GM18498 (cell line): ENCODE data around the gene NODAL.

Experiments used
- ATAC-seq: cut with Tn5 transposase; IDR thresholded peaks from one replicate; pipeline ENCODE4 v1.9.1; 2021; ENCODE audit warnings: mild to moderate bottlenecking, moderate library complexity; ENCODE audit not compliant: unreplicated experiment

NODAL gene

DNA sequence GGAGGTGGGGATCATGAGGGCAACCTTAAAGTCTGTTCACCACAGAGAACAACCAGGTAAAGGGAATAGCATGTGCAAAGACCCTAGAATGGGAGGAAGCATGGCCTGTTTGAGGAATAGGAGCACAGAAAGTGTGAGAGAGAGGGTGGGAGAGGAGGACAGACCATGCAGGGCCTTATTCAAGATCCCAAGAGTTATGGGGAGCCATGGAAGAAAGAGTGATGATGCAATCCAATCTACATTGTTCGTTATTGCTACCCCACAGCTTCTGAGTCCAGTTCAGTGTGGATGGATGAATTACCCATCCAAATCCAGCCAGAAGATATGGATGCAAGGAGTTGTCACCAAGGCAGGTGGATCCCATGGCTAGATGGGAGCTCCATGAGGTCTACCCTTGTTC is 45.3 kb downstream of the NODAL start:
- no peak for ATAC-seq

DNA sequence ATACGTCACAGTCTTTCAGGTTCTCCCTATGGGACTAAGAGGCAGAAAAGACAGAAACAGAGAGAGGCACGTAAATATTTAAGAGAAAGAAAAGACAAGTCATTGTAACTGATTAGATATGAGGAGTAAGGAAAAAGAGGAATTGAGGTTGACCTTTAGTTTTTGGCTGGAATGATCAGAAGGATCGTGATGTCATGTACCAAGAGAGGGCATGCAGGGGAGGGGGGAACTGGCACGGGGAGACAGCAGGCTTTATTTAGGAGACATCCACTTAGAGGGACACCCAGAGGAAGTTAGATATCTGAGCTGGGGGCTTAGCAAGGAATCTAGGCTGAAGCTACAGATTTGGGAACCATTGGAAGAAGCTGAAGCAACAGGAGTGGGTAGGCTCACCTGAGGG is 49.8 kb downstream of the NODAL start:
- ATAC-seq = no peak
